Measurements from ENCODE around the gene MAPK10.
"Not testable (repeated sequence)": the region's sequence is repeated elsewhere in the genome, so short reads cannot be mapped to it uniquely, and the experiment has no call there.

Gene MAPK10

DNA sequence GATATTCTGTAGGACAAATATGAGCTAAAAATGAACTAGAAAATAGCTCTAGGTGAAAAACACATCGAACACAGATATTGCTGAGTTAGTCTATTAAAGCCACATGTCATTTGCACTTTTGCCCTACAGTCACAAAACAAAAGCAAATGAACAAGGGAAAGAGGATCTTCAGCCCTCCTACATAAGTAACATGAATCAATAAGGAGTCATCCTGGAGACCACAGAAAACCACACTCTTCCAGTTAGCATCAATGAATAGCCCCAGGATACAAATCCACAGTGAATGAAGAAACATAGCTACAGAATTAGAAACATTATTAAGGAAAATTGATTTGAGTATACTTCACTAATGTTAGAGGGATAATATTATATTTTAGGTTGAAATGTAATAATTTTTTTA is 311.4 kb downstream of the MAPK10 start:
- no peaks in the 10 kb centered on the region for H3K36me3 Mint-ChIP-seq (ENCODE audit: insufficient read depth)
- DNase-seq = no peak

DNA sequence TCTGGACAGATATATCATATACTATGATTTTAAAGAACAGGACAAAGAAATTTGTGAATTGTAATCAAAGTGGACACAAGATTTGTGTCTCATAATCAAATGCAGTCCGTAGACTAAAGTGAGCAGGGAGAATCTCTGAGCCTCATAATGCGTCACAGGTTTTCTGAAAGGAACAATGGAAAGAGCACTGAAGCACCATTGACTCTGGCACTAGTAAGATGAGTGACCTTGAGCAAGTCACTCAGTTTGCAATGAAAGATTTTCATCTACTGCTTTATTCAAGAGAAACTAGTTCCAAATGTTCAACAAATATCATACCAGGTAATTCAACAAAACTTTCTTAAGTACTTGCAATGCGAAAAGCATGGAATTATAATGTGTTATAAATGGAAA is 315.3 kb downstream of the MAPK10 start:
- ATAC-seq (replicated peaks) (no peak), DNase-seq (no peak)
- no peaks in the 10 kb centered on the region for H3K9me3 Mint-ChIP-seq
- H3K4me1 Mint-ChIP-seq (ENCODE audit: low read depth in 2 of 2) = no peaks in the 10 kb centered on the region
- no peak overlapping the region for H3K27ac Mint-ChIP-seq
- H3K27me3 Mint-ChIP-seq = no peaks in the 10 kb centered on the region
- H3K36me3 Mint-ChIP-seq (ENCODE audit: insufficient read depth) = no peaks in the 10 kb centered on the region
- no peak overlapping the region for H3K4me3 Mint-ChIP-seq

More for the DNA sequence above, 311.4 kb downstream of the MAPK10 start:
- H3K27me3 Mint-ChIP-seq = no peaks in the 10 kb centered on the region
- no peaks in the 10 kb centered on the region for H3K4me1 Mint-ChIP-seq (ENCODE audit: low read depth in 2 of 2)
- no peak for ATAC-seq (replicated peaks)
- H3K4me3 Mint-ChIP-seq = no peak overlapping the region
- H3K9me3 Mint-ChIP-seq = peaks cover 3 to 6% of the 10 kb centered on the region in 2 donors
- no peak overlapping the region for H3K27ac Mint-ChIP-seq

DNA sequence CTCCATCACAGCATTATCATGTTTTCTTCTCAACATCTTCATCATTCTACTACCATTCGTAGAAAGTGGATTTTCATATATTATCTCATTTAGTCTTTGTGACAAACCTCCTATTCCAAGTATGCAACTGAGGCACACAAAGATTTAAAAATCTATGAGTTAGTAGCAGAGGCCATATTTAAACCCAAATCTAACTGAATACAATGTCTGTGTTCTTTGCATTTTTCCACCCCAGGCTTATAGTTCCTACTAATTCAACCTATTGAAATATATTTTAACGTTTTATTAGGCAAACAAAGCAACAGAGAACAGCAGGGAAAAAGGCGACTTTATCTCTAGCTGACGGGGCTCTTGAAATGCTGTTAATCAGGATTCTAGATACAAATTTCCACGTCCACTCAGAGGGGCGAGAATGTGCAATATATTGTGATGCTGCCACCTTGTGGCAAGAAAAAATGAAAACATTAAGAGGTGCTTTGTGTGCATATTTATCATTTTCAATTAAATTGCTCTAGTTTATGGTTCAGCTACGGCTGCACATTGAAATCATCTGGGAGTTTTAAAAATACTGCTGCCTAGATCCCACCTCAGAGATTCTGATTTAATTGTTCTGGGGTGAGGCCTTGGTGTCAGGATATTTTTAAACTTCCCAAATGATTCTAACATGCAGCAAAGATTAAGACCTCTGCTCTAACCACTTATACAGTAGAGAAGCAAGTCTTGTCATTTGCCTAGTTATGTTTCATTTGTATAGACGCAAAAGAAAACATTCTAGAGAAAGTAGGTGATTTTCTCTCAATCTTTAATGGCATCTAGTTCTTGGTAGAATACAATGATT is 315.9 kb downstream of the MAPK10 start:
- Mint-ChIP-seq H3K9me3 (peaks cover 0 to 2% of the 10 kb centered on the region in 2 donors), H3K27ac (no peak overlapping the region), H3K4me3 (no peak overlapping the region), H3K36me3 (ENCODE audit: insufficient read depth) (no peaks in the 10 kb centered on the region), H3K4me1 (ENCODE audit: low read depth in 2 of 2) (no peaks in the 10 kb centered on the region), H3K27me3 (no peaks in the 10 kb centered on the region)
- DNase-seq (no peak), ATAC-seq (replicated peaks) (no peak)

DNA sequence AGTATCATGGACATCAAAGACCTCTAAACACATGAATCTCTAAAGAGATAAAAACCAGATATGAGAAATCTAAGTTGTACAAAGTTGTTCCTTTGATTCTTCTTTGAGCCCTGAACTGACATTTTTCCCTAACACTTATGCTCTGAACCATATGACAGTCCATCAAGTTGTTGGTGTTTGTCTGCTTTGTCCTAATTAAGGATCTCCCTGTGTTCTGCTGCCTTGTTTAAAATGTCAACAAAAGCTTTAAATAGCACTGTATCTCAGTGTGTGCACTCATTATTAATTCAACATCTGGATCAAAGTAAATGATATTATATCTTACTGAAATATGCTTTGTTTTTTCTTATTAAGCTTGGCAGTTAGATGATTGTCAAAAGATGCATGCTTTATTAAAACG is 321.8 kb downstream of the MAPK10 start:
- ATAC-seq (replicated peaks) = no peak
- Mint-ChIP-seq H3K36me3 (ENCODE audit: insufficient read depth) (no peaks in the 10 kb centered on the region), H3K27ac (no peak overlapping the region), H3K4me1 (ENCODE audit: low read depth in 2 of 2) (no peaks in the 10 kb centered on the region), H3K27me3 (no peaks in the 10 kb centered on the region), H3K9me3 (peaks cover 0 to 3% of the 10 kb centered on the region in 2 donors), H3K4me3 (no peak overlapping the region)
- DNase-seq = no peak

- Mint-ChIP-seq H3K4me1 (ENCODE audit: low read depth in 2 of 2) (no peaks in the 10 kb centered on the region), H3K4me3 (no peak overlapping the region), H3K9me3 (peaks cover 0 to 3% of the 10 kb centered on the region in 2 donors), H3K27me3 (no peaks in the 10 kb centered on the region), H3K36me3 (ENCODE audit: insufficient read depth) (no peaks in the 10 kb centered on the region), H3K27ac (no peak overlapping the region)
- no peak for ATAC-seq (replicated peaks)
- DNase-seq = no peak
These were observed 323.1 kb downstream of the MAPK10 start for GRCh38 chr4:86036736-86037135.

DNA sequence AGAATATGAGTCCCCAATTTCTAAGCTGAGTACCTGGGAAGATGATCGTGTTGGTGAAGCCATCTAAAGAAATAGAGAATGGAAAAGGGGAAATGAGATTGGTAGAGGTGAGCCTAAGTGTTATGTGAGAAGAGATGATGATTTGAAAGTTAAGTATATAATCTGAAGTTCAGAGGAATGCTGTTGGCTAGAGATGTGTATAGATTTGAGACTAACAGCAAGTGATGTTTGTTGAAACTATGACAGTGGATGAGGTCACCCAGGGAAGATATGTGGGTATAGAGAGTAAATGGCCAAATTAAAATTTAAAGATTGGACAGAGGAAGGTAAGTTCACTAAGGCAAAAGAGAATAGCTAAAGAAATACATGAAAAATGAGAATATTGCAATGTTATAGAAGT is 324.2 kb downstream of the MAPK10 start:
- H3K4me1 Mint-ChIP-seq (ENCODE audit: low read depth in 2 of 2) = no peaks in the 10 kb centered on the region
- ATAC-seq (replicated peaks) (no peak), DNase-seq (no peak)
- no peaks in the 10 kb centered on the region for H3K36me3 Mint-ChIP-seq (ENCODE audit: insufficient read depth)
- no peak overlapping the region for H3K4me3 Mint-ChIP-seq
- no peaks in the 10 kb centered on the region for H3K27me3 Mint-ChIP-seq
- peaks cover 0 to 3% of the 10 kb centered on the region in 2 donors for H3K9me3 Mint-ChIP-seq
- no peak overlapping the region for H3K27ac Mint-ChIP-seq

DNA sequence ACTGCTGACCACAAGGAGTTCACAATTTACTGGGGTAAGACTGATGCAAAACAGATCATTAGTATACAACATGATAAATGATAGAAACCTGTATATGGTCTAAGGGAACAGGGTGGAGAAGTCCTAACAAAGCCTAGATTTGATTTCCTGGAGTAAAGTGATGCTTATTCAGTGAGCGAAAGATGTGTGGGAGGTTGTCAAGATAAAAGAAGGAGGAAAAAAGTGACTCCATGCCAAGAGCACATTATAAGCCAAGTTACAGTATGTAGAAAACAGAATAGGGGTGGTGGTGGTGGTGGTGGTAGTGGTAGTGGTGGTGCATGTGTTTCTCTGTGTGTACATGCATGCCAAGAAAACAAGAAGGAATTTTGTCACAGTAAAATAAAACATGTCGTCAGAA is 325.2 kb downstream of the MAPK10 start:
- no peak overlapping the region for H3K27ac Mint-ChIP-seq
- no peaks in the 10 kb centered on the region for H3K4me1 Mint-ChIP-seq (ENCODE audit: low read depth in 2 of 2)
- no peaks in the 10 kb centered on the region for H3K36me3 Mint-ChIP-seq (ENCODE audit: insufficient read depth)
- H3K4me3 Mint-ChIP-seq = no peak overlapping the region
- no peak for DNase-seq
- H3K27me3 Mint-ChIP-seq = no peaks in the 10 kb centered on the region
- H3K9me3 Mint-ChIP-seq = peaks cover 0 to 3% of the 10 kb centered on the region in 2 donors
- no peak for ATAC-seq (replicated peaks)

DNA sequence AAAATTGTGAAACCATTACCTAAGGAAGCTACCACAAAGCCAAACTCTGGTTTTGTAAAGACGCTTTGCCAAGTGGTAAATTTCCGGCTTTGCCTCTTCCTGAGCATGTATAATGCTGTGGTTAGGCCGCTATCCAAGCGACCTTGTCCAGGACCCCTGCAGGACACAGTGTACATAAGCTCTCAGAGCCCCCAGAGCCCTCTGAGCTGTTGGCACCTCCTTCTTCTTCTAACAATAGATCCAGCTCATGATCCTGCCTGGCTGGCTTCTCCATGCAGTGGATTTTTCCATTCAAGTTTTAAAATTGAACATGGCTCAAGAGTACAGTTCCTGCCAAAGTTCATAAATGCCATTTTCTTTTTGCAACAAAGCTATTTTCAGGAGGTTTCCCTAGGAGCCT is 326.7 kb downstream of the MAPK10 start:
- Mint-ChIP-seq H3K36me3 (ENCODE audit: insufficient read depth) (no peaks in the 10 kb centered on the region), H3K9me3 (peaks cover 0 to 1% of the 10 kb centered on the region in 2 donors), H3K4me1 (ENCODE audit: low read depth in 2 of 2) (no peaks in the 10 kb centered on the region), H3K27me3 (no peaks in the 10 kb centered on the region), H3K4me3 (no peak overlapping the region), H3K27ac (no peak overlapping the region)
- no peak for ATAC-seq (replicated peaks)
- no peak for DNase-seq

GRCh38 chr4:86032476-86033022 is 327.3 kb downstream of the MAPK10 start:
- Mint-ChIP-seq H3K27me3 (no peaks in the 10 kb centered on the region), H3K9me3 (peaks cover 0 to 1% of the 10 kb centered on the region in 2 donors), H3K4me1 (ENCODE audit: low read depth in 2 of 2) (no peaks in the 10 kb centered on the region), H3K36me3 (ENCODE audit: insufficient read depth) (no peaks in the 10 kb centered on the region), H3K4me3 (no peak overlapping the region), H3K27ac (no peak overlapping the region)
- ATAC-seq (replicated peaks) = no peak
- DNase-seq = no peak

- H3K27me3 Mint-ChIP-seq = no peaks in the 10 kb centered on the region
- no peaks in the 10 kb centered on the region for H3K36me3 Mint-ChIP-seq (ENCODE audit: insufficient read depth)
- H3K4me1 Mint-ChIP-seq (ENCODE audit: low read depth in 2 of 2) = no peaks in the 10 kb centered on the region
- ATAC-seq (replicated peaks) (no peak), DNase-seq (no peak)
- H3K9me3 Mint-ChIP-seq = peaks cover 0 to 1% of the 10 kb centered on the region in 2 donors
- no peak overlapping the region for H3K27ac Mint-ChIP-seq
- no peak overlapping the region for H3K4me3 Mint-ChIP-seq
These were observed 327.9 kb downstream of the MAPK10 start for GRCh38 chr4:86031927-86032326.

- no peak overlapping the region for H3K4me3 Mint-ChIP-seq
These were observed 333.1 kb downstream of the MAPK10 start for GRCh38 chr4:86026720-86027119.

GRCh38 chr4:86021671-86022070 is 338.2 kb downstream of the MAPK10 start:
- not testable (repeated sequence) for H3K4me1 Mint-ChIP-seq (ENCODE audit: low read depth in 2 of 2); H3K36me3 Mint-ChIP-seq (ENCODE audit: insufficient read depth); DNase-seq; H3K9me3 Mint-ChIP-seq; H3K27ac Mint-ChIP-seq; ATAC-seq (replicated peaks); H3K4me3 Mint-ChIP-seq; H3K27me3 Mint-ChIP-seq

More at GRCh38 chr4:86026720-86027119, 333.1 kb downstream of the MAPK10 start:
- DNase-seq (no peak), ATAC-seq (replicated peaks) (no peak)
- Mint-ChIP-seq H3K4me1 (ENCODE audit: low read depth in 2 of 2) (no peaks in the 10 kb centered on the region), H3K27ac (no peak overlapping the region), H3K27me3 (no peaks in the 10 kb centered on the region), H3K9me3 (no peaks in the 10 kb centered on the region), H3K36me3 (ENCODE audit: insufficient read depth) (no peaks in the 10 kb centered on the region)

- DNase-seq (no peak), ATAC-seq (replicated peaks) (no peak)
- Mint-ChIP-seq H3K9me3 (no peaks in the 10 kb centered on the region), H3K27ac (no peak overlapping the region), H3K4me1 (ENCODE audit: low read depth in 2 of 2) (no peaks in the 10 kb centered on the region), H3K27me3 (no peaks in the 10 kb centered on the region), H3K4me3 (no peak overlapping the region), H3K36me3 (ENCODE audit: insufficient read depth) (peaks cover 3% of the 10 kb centered on the region)
These were observed 339.9 kb downstream of the MAPK10 start for GRCh38 chr4:86019906-86020305.

DNA sequence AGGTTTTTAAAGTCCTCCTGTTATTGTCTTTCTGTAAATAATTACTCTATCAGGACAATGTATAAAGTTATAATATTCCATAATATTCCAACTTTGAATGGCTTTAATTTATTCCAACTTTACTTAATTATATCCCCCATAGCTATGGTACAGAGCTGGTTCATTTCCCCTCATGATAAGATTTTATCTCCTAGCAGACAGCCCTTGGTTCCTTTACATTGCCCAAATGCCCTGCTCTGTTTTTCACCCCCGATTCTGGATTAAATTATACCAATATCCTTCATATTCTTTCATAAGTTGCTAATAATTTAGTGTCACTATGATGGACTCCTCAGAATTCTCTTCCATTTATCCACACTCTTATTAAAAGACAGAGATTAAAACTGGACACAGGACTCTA is 340.5 kb downstream of the MAPK10 start:
- Mint-ChIP-seq H3K27me3 (no peaks in the 10 kb centered on the region), H3K4me1 (ENCODE audit: low read depth in 2 of 2) (no peaks in the 10 kb centered on the region), H3K4me3 (no peak overlapping the region), H3K9me3 (peaks cover 0 to 3% of the 10 kb centered on the region in 2 donors), H3K36me3 (ENCODE audit: insufficient read depth) (peaks cover 3% of the 10 kb centered on the region), H3K27ac (no peak overlapping the region)
- ATAC-seq (replicated peaks) (no peak), DNase-seq (no peak)
